Measurements from ENCODE around the gene CMSS1. TPM values are rescaled to one million over a fixed set of nuclear protein-coding genes. Genes with fewer than 3 reads are reported as not detected.

Gene CMSS1
- polyA plus RNA-seq, 4 donors = 31.3 to 48.7 (median 42.2) TPM

DNA sequence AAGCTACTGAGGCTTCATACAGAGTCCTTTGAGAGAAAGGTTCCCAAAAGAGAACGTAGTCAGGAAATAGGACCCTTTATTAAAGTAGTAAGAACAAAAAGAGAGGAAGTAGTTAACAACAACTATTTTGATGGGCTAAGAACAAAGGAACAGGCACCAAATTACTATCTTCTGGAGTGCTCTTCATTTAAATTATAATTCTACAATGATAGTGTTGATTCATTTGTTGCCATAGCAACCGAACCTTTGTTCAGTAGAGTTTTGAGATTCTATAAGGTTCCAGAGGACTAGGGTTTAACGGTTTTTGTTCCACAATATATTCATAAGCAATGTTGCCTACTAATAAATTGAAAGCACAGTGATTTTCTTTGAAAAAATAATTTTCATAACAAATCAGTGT, 78.8 kb downstream of the CMSS1 start:
- DNase-seq (ENCODE audit: low read depth in 4 of 4, low spot score in 3 of 4) = no peak

DNA sequence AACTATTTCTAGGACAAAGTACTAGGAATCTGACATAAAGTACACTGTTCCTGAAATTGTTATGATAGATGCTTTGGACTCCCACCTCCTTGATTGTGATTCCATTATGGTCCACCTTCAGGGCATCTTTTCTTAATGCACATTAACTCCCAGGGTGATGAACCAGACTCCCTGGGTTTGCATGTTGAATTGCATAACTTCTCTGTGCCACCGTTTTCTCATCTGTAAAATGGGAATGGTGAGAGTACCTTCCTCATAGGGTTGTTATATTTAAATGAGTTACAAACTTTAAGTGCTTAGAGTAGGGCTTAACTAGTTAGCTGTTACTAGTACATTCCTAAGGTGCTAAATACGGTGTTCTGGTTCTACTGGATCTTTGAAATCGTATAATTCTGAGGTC, 81.9 kb downstream of the CMSS1 start:
- no peak for DNase-seq (ENCODE audit: low read depth in 4 of 4, low spot score in 3 of 4)

DNA sequence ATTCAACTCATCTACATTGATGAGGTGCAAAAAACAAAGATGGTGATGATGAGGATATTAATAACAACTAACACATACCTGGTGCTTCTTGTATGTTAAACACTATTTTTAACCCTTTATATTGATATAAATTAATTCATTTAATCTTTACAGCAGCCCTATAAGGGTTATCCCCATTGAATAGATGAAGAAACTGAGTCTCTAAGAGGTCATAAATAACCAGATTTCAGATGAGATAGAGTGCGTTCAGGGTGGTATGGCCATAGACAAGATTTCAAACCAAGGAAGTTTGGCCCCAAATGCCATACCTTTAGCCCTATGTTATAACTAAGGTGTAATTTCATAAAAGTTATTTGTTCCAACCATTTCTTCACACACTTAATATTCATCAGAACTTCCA, 82.6 kb downstream of the CMSS1 start:
- DNase-seq (ENCODE audit: low read depth in 4 of 4, low spot score in 3 of 4) = no peak

DNA sequence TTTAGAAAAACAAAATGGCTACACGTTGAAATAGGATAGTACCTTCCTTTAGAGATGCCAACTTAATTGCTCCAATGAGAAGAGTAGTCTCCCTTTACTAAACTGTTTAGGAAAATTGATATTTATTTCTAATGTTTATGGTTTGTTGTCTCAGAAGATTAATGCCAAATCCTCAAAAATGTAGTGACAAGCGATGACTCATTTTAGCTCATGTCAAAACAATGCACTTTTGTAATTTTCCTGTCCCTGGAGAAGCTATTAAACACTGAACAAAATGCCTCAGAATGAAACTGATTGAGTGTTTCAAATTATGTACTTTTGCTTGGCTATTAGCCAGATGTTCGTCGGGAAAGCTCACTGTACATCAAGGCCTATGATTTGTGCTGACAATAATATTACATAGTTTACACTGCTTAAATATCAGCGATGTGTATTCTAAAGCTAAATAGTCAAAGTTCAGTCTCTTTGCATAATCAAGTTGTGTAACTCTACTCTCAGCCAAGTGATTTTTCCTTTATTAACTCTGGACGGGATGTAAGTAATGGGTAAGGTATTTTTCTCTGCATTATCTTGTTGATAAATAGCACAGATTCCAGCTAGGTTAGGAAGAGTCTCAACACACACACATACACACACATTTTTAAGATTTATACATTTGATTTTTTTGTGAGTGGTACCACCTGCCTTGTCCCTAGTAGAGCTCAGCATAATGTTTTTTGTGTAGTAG, 83.7 kb downstream of the CMSS1 start:
- DNase-seq (ENCODE audit: low read depth in 4 of 4, low spot score in 3 of 4) = no peak

DNA sequence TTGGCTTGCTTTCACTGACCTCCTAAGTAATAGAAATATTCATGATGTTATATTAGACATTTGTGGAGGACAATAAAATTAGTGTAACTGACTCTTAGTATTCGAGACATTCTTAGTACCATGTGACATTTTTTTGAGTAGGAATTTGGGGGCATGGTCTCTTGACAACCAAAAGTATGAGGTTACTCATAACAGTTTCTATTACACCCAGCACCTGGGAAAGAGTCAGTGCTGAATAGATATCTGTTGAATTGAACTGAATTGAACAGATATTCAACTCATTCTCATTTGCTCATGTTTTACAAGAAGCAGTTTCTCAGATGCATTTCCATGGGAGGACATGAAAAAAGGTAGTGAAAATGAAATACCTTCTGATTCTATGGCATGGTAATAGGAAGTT, 84.4 kb downstream of the CMSS1 start:
- no peak for DNase-seq (ENCODE audit: low read depth in 4 of 4, low spot score in 3 of 4)

DNA sequence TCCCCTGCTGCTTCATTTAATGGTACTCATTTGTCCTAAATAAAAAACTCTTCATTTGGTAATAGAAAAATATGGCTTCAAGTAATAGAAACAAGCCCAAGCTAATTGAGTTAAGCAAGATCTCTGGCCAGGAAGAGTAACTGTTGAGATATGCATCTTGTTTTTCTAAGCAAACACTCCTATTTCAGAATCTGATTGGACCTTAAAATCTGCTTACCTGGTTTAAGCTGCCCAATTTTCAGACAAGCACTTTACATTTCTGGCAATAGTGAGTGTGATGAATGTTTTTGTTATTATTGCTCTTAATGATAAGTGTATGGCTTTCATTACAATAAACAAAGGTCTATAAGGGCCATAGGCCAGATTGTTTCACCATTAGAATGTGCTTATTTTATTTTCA, 86.2 kb downstream of the CMSS1 start:
- no peak for DNase-seq (ENCODE audit: low read depth in 4 of 4, low spot score in 3 of 4)

DNA sequence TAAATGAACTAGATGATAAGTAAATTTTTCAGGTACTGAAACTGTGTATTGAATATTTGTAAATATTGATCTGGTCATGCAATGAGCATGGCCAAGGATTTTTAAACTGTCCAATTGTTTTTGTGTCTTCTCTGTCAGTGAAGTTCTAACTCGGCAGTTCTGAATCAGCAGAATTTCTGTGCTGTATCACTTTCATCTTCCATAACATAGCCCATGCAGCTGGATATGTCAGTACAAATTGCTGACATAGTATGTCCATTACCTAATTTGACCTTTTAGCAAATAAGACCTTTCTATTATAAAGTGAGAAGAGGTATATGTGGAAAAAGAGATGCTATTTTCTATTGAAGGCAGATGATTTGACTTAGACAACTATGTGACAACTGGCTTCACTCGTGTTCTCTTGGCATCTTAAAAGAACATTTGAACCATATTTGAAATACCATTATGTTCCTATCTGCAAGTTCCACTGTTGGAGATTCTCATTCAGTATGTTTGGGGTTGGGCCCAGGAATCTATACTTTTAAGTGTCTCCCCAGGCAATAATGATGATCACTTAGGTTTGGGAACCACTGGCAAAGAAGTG, 90.4 kb downstream of the CMSS1 start:
- no peak for DNase-seq (ENCODE audit: low read depth in 4 of 4, low spot score in 3 of 4)

DNA sequence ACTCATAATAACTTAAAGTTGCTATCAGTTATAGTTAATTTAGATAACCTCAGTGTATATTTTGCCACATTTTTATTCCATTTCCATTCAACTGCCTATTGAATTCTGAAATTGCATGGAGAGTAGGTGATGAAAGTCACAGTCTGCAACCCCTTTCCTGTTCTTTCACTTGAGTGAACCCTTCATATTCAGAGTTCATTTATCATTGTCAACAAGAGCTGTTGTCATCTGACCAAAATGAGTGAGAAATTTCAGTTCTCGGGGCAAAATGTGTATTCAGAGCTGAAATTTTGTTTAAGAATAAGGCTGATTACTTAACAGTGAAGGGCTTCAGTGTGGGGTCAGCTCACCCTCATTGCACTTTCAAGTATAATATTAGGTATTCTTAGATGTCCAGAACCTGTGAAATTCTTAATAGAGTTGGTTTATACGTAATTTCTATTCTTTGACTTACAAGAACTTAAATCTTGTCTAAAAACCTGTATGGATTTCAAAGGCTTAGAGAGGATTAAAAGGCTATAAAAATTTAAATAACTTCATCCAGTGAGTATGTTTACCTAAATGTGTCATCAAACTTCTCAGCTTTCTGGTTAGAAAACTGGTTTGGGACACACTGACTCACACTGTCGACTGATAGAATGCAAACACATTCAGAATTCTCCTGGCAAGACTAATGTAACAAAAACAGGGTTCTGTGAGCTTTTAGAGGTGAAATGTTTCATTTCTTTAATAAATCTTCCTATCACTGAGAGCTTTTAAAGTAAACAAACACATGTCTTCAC, 92.2 kb downstream of the CMSS1 start:
- DNase-seq (ENCODE audit: low read depth in 4 of 4, low spot score in 3 of 4) = no peak

DNA sequence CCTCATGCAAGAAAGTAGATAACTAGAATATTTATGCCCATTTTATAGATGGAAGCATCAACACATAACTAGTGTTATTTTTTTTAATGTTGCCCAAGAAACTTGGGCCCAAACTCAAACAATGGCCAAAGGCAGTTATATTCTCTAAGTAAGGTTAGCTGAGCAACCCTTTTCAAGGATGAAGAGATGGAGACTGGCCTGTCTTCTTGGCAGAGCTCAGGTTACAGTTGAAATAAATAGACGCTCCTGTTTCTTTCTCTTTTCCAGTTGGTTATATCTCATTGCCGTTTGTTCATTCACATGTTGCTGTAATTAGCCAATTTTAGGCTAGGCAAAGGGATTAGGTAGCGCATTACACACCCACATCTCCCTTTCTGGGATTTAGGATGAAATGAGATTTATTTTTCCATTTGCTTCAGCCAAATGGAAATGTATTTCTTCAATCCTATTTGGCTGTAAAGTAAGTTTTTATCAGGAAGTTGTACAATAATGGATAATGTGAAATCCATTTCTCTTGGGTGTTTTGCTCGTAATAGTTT, 93.2 kb downstream of the CMSS1 start:
- DNase-seq (ENCODE audit: low read depth in 4 of 4, low spot score in 3 of 4) = no peak

DNA sequence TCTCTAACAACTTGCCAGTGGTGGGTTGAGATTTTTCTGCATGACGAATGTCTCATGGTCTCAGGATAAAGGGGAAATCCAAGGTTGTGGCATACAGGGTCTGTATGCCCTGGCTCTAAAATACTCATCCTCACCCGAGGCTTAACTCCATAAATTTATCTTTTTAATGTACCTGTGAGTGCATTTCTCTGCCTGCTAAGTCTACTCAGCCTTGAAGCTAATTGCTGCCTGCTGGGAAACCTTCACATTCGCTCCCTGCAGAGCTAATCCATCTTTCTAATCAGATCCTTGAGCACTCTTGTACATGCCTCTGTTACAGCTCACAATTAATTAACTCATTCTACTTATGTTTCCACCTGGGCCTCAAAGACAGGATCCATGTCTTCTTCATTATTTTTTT, 93.8 kb downstream of the CMSS1 start:
- no peak for DNase-seq (ENCODE audit: low read depth in 4 of 4, low spot score in 3 of 4)

DNA sequence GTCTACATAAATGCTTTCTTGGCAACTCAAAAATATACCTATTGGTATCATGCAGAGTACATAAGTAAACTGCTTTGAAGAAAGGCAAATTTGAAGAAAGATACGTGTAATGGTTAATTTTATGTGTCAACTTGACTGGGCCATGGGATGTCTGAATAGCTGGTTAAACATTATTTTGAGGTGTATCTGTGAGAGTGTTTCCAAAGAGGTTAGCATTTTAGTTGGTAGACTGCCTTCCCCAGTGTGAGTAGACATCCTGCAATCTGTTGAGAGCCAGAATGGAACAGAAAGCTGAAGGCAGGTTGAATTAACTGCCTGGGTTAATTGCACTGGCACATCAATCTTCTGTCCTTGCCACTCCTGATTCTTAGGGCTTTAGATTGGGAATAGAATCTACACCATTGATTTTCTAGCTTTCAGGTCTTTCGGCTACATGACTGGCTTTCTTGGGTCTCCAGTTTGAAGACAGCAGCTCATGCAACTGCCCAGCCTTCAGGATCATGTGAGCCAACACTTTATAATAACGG, 98.3 kb downstream of the CMSS1 start:
- DNase-seq (ENCODE audit: low read depth in 4 of 4, low spot score in 3 of 4) = no peak

DNA sequence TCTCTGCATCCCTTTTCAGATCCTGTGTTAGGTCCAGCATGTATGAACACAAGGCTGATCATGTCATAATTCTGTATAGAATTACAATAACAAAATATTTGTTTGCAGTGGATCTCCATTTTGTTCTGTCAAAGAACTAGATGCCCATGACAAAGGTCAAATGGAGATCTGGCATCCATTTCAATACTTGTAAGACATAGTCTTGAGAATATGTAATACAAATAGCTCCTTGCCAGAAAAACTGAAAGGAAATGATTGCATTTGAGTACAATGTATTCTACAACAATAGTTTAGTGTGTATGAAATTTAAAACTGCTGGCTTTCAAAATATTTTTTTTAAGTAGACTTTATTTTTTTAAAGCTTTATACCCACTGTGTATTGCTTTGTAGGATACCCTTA, 101.1 kb downstream of the CMSS1 start:
- no peak for DNase-seq (ENCODE audit: low read depth in 4 of 4, low spot score in 3 of 4)

DNA sequence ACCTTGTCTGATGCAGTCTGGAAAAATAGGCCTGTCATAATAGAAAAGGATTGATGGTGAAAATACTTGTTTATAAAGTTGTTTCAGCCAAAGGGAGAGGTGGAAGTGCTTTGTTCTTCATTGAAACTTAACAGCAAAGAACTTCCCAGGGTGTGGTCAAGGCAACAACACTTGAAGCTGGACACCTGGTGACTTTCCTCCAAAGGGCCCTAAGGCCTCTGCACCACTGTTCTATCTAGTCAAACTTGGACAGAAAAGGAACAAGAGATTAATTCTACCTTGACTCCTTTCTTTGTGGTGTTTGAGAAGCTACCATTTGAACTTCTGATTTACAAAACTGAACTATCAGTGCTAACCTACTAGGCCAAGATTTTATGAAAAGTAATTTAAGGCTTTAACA, 102.0 kb downstream of the CMSS1 start:
- no peak for DNase-seq (ENCODE audit: low read depth in 4 of 4, low spot score in 3 of 4)

DNA sequence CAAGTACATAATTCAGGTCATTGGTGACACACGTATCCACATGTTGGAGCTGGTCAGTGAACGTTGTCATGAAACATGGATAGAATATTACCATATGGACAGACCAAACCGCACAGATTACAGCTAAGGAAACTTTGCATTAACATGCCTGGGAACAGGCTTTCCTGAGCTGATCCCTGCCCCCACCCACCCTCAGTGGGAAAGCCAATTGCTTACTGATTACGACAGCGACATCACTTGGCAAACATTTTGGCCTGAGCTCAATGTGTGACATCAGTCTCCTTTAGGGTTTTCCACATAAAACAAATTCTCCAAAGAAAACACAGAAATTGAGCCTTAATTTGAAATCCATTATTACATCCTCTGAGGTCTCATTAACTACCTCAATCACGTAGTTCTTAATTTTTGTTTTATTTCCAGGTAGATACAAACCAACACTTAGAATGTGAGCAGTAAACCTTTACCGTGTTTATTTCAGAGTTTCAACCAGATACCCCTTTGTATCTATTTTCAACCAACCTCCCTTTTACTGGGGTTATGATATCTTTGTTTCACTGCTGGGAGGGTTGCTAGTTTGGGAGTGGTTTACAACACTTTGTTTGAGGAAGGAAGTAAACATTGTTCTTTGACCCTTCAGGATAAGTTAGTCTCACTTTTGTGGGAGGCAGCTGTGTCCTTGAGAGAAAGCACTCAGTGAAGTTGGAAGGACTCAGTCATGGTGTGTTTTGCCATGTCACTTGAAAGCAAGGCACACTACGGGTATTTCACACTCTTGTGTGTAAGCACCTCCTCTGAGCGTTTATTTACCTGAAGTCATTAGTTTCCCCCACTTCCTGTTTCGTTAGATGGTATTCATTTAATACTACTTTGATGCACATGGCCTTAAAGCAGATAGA, 103.1 kb downstream of the CMSS1 start:
- DNase-seq (ENCODE audit: low read depth in 4 of 4, low spot score in 3 of 4) = no peak

DNA sequence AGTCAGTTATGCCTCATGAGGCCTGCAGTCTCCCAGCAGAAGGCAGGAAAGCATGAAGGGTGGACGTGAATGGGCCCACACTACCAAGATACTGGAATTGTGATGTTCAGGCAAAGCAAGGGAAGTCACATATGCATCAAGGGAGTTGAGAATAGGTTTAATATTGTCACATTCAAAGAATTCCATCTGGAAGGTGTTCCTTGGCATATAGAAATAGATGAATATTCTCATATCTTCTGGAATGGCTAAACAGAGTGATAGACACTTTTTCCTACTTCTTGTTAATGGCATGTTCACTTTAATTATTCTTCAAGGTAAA, 103.7 kb downstream of the CMSS1 start:
- DNase-seq (ENCODE audit: low read depth in 4 of 4, low spot score in 3 of 4) = no peak

DNA sequence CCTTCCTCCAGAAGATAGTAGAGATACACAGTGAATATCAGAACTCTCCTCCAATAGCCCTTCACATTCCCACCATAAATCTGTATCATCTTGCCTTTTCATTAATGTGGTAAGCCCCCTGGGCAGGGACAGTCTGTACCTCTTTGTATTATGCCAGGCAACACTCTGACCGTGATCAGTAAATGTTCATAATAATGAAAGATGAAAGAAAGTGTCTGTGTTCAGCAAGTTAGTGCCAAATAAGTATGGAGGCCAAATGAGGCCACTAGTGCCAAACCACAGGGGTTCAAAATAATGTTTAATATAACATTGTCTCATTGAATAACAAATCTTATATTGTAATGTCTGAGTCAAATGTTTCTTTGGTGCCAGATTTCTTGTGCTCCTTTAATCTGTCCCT, 104.3 kb downstream of the CMSS1 start:
- DNase-seq (ENCODE audit: low read depth in 4 of 4, low spot score in 3 of 4) = no peak

DNA sequence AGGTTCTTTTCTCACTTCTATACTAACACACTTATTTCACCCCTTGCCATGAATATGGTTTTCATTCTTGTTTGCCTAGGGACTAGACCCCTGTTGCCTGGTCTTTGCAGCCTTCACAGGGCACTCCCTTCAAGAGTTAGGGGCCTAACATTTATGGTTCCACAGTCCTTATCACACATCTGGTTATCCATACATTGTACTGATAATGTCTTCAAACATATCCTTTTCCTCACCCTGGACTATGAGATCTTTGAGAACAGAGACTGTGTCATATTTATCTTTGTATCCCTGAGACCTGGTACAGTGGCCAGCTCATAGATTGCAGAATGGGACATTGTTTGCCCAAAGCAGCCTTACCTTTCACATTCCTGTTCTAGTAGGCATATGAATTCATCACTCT, 106.2 kb downstream of the CMSS1 start:
- DNase-seq (ENCODE audit: low read depth in 4 of 4, low spot score in 3 of 4) = no peak

DNA sequence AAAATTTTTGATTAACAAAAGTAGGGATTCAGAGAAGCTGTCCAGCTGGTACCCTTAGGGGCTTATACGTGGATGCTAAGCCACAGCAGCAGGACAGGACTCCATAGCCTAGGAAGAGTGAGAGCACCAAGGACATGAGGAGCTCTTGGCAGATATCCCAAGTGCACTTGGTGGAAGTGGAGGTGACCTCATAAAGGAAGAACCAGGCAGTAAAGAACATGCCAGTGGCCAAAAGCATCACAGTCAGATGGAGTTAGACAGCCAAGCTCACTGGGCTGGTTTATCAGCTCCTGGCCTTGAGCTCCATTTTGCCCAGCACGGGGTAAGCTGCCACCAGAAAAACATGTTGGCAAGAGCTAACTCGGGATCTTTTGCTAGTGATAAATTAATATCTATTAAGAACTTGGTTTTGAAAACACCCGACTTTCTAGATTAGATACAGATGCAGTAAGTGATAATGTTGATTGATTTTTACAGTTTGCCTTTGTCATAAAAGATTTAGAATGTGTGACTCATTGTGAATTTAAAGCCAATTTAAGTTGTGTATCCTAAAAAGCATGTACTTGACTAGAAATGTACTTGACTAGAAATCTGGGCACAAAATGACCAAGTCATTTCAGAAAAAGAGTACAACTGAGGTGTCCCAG, 108.0 kb downstream of the CMSS1 start:
- DNase-seq (ENCODE audit: low read depth in 4 of 4, low spot score in 3 of 4) = no peak

DNA sequence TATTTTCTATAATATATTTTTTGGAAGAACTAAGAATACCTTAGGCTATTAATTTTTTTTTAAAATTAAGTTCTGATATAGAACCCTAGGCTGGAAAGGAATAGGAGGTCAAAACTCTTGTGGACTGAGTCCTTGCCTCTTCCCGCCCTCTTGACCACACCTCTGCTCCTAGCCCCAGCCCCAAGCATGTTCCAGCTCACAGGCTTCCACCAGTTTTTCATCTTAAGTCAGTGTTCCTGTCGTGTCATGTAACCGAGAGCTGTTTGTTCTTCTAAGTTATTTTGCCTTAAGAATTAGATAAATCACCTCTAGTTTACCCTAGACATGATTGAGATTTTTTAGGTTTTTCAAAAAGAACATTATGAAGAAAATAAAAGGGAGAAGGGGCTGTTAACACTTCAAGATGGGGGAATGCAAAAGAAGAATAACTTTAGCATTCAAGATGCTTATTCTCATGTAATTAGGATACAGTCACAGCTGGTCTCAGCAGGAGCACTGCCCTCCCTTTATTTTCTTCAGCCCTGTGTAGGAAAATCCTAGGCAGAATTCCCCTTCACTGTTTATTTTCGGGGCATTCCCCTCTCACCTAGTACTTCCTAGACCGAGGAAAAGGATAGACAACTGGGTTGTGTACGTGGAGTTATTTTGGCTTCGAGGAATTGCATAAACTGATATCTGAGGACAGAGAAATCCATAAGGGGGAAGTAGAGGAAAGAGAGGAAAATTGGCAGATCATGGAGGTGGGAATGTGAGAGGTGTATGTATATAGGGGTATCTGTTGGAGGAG, 110.2 kb downstream of the CMSS1 start:
- no peak for DNase-seq (ENCODE audit: low read depth in 4 of 4, low spot score in 3 of 4)

Data from left renal pelvis (tissue), 4 donors.